ENCODE measurements around the gene CRYBG1.

The CRYBG1 gene

DNA sequence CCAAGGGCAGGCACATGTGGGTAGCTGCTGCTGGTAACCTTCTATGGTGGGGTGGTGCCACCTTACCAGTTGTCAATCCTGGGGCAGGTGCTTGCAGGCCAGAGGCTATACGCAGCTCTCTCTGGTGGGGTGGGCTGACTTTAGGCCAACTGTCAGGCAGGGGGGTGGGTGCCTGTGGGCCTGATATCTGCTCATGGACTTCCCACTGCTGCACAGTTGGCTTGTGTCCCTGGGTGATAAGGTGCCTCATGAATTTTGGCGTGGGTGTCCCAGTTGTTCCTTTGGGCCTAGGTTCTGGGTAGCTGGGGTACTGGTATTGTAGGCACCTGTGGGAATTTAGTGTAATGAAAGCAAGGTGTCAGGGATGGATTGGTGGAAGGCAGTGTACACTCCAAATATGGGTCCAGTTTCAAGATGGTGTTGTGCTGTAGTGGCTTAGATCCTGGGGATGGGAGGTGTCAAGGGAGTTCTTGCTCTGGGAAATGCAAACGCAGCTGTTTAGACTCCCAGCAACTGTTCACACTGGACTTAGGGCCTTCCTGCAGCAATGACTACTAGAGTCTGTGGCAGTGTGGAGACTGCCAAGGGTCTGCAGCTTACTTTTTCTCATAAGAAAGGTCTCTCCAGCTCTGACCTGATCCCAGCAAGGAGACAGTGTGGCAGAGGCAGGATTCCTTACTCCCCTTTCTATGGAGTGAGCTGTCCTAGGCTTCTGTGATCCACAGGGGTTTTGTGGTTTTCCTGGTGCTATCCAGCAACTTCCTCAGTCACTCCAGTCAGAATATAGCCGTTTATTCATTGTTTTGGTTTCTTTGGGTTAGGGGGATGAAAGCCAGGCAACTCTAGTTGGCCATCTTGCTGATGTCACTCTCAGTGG lies 128.2 kb downstream of the CRYBG1 start:
- no peak for DNase-seq (ENCODE audit: extremely low read depth, insufficient read length)
- no peaks in the 10 kb centered on the region for H3K27me3 ChIP-seq (replicated peaks; ENCODE audit: control insufficient read depth, insufficient read depth, low read length)
- no peaks in the 10 kb centered on the region for H3K36me3 ChIP-seq (ENCODE audit: control insufficient read depth, insufficient read depth, low read length)
- no peak overlapping the region for H3K4me3 ChIP-seq (replicated peaks; ENCODE audit: low read depth, low read length)
- TF ChIP-seq, protein P1, sequence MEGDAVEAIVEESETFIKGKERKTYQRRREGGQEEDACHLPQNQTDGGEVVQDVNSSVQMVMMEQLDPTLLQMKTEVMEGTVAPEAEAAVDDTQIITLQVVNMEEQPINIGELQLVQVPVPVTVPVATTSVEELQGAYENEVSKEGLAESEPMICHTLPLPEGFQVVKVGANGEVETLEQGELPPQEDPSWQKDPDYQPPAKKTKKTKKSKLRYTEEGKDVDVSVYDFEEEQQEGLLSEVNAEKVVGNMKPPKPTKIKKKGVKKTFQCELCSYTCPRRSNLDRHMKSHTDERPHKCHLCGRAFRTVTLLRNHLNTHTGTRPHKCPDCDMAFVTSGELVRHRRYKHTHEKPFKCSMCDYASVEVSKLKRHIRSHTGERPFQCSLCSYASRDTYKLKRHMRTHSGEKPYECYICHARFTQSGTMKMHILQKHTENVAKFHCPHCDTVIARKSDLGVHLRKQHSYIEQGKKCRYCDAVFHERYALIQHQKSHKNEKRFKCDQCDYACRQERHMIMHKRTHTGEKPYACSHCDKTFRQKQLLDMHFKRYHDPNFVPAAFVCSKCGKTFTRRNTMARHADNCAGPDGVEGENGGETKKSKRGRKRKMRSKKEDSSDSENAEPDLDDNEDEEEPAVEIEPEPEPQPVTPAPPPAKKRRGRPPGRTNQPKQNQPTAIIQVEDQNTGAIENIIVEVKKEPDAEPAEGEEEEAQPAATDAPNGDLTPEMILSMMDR (IDR thresholded peaks at IDR 0.05; ENCODE audit: insufficient read depth, low read length, poor library complexity, severe bottlenecking): no peak

DNA sequence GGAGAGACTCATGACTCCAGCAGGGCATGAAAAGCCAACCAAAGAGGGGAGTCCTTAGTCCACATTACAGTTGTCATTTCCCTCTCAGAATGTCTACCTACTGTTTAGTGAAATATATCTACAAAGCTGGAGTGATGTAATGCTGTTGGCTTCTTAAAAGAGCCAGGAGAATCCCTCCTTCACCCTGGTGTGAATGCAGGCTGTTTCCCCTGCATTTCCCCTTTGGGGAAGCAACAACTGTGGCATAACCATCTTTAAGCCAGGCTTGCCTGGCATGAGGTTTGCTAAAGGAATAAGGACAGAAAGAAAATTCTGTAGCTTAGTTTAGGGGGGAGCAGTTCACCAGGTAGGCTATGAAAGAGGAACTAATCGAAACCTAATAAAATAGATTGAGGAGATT lies 129.5 kb downstream of the CRYBG1 start:
- Histone ChIP-seq H3K27me3 (replicated peaks; ENCODE audit: control insufficient read depth, insufficient read depth, low read length) (no peaks in the 10 kb centered on the region), H3K36me3 (ENCODE audit: control insufficient read depth, insufficient read depth, low read length) (no peaks in the 10 kb centered on the region), H3K4me3 (replicated peaks; ENCODE audit: low read depth, low read length) (no peak overlapping the region)
- TF ChIP-seq, protein P1 (IDR thresholded peaks at IDR 0.05; ENCODE audit: insufficient read depth, low read length, poor library complexity, severe bottlenecking): no peak
- DNase-seq (ENCODE audit: extremely low read depth, insufficient read length): no peak

DNA sequence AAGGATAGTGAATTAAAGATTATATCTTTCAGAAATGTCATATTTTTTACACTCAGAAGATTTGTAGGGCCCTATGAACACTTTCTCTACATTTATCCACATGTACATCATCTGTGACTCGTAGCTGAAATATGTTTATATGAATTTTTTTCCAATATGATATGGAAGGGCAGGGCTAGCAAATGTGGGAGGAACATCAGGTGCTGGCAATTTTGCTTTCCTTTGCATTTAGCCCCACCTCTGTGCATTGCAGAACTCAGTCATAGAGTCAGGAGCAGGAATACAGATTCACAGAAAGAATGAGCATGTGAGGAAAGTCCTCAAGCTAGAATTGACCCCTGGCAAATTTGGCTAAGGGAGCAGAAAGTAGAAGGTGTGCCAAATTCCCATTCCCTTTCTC lies 129.9 kb downstream of the CRYBG1 start:
- no peak for DNase-seq (ENCODE audit: extremely low read depth, insufficient read length)
- H3K36me3 ChIP-seq (ENCODE audit: control insufficient read depth, insufficient read depth, low read length): no peaks in the 10 kb centered on the region
- H3K27me3 ChIP-seq (replicated peaks; ENCODE audit: control insufficient read depth, insufficient read depth, low read length): no peaks in the 10 kb centered on the region
- no peak overlapping the region for H3K4me3 ChIP-seq (replicated peaks; ENCODE audit: low read depth, low read length)
- TF ChIP-seq, protein P1 (IDR thresholded peaks at IDR 0.05; ENCODE audit: insufficient read depth, low read length, poor library complexity, severe bottlenecking): no peak

DNA sequence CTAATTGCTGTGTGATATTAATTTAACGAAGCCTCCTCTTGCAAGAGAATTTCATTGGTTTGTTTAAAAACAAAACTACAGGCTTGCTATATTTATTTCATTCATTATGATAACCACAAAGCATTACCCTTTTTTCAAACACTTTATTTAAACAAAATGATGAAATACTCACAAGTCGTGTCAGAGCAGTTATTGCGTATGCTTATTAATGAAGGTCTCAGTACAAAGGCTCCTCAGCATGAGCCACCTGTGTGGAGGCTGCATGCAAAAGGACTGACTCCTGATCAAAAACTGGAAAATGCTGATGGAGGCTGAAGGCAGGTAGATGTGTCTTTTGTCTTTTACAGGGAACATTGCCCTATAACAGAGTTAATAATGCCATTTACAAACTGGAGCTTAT lies 130.5 kb downstream of the CRYBG1 start:
- TF ChIP-seq, protein P1 (IDR thresholded peaks at IDR 0.05; ENCODE audit: insufficient read depth, low read length, poor library complexity, severe bottlenecking): no peak
- H3K4me3 ChIP-seq (replicated peaks; ENCODE audit: low read depth, low read length): no peak overlapping the region
- no peaks in the 10 kb centered on the region for H3K27me3 ChIP-seq (replicated peaks; ENCODE audit: control insufficient read depth, insufficient read depth, low read length)
- no peak for DNase-seq (ENCODE audit: extremely low read depth, insufficient read length)
- no peaks in the 10 kb centered on the region for H3K36me3 ChIP-seq (ENCODE audit: control insufficient read depth, insufficient read depth, low read length)

DNA sequence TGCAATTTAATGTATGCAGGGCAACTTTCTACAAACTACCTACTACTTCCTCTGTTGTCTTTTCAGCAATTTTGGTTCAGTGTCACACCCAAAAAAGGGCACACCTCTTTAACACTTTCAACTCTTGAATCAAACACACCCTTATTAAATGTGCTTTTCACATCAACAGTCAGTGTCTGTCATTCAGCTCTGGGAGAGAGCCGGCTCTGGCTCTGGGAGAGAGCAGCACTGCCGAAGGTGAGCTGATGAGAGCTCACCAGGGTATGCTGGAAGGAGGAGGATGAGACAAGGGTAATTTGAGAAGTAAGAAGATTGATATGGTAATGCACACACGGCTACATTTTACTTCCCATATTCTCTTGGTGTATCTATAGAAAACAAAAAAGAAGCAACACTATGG lies 134.5 kb downstream of the CRYBG1 start:
- H3K4me3 ChIP-seq (replicated peaks; ENCODE audit: low read depth, low read length): no peak overlapping the region
- DNase-seq (ENCODE audit: extremely low read depth, insufficient read length): no peak
- H3K27me3 ChIP-seq (replicated peaks; ENCODE audit: control insufficient read depth, insufficient read depth, low read length): no peaks in the 10 kb centered on the region
- TF ChIP-seq, protein P1 (IDR thresholded peaks at IDR 0.05; ENCODE audit: insufficient read depth, low read length, poor library complexity, severe bottlenecking): no peak
- no peaks in the 10 kb centered on the region for H3K36me3 ChIP-seq (ENCODE audit: control insufficient read depth, insufficient read depth, low read length)

Data from GM06990 (cell line).